ENCODE results near the gene ST6GALNAC1.

The ST6GALNAC1 gene

GRCh38 chr17:76682296-76682695, 38.7 kb upstream of the ST6GALNAC1 start:
- H3K27ac ChIP-seq, result no peak overlapping the region
- TF ChIP-seq, protein P1, sequence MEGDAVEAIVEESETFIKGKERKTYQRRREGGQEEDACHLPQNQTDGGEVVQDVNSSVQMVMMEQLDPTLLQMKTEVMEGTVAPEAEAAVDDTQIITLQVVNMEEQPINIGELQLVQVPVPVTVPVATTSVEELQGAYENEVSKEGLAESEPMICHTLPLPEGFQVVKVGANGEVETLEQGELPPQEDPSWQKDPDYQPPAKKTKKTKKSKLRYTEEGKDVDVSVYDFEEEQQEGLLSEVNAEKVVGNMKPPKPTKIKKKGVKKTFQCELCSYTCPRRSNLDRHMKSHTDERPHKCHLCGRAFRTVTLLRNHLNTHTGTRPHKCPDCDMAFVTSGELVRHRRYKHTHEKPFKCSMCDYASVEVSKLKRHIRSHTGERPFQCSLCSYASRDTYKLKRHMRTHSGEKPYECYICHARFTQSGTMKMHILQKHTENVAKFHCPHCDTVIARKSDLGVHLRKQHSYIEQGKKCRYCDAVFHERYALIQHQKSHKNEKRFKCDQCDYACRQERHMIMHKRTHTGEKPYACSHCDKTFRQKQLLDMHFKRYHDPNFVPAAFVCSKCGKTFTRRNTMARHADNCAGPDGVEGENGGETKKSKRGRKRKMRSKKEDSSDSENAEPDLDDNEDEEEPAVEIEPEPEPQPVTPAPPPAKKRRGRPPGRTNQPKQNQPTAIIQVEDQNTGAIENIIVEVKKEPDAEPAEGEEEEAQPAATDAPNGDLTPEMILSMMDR (IDR thresholded peaks at IDR 0.05), result no peak
- no peak for TF ChIP-seq ZFX (IDR thresholded peaks at IDR 0.05; ENCODE audit: borderline replicate concordance)

DNA sequence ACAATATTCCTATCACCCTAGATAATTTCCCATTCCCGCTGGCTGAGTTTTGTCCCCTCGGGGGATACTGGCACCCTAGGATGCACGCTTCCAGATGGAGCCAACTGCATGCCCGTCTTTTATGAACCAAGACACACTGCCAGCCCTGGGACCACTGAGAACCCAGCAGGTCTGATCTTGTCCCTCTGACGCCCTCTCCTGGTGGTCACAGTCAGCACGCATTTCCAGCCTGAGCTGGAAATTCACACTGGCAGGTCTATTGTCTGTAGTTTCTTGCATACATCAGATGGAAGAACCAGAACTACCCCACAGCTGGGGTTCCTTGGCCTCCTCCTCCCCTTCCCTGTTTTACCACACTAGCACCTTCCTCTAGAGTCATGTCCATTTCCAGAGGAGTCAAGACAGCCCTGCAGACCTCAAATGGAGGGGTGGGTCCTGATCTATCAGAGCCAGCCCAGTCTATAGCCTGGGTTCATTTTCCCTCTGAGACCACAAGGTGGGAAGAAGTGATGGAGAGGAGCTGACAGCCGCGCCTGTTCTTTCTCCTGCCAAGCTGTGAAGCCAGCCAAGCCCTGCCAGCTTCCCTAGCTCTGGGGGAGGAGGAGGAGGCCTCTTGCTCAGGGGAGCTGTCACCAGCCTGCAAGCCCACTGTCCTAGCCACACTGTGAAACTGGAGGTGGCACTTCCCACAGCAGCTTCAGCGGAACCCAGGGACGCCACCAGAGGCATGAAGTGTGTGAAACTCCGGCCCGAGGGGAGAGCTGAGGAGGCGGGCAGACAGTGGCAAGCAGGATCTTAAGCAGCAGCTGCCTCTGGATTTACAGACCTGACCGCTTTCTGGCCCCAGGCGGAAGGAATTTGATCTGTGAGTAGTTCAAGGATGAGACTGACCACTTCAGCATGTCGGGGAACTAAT, 37.9 kb upstream of the ST6GALNAC1 start:
- no peak for TF ChIP-seq ZFX (IDR thresholded peaks at IDR 0.05; ENCODE audit: borderline replicate concordance)
- TF ChIP-seq, protein P1 (IDR thresholded peaks at IDR 0.05), result peak; percentile 89
- no peak overlapping the region for H3K27ac ChIP-seq

DNA sequence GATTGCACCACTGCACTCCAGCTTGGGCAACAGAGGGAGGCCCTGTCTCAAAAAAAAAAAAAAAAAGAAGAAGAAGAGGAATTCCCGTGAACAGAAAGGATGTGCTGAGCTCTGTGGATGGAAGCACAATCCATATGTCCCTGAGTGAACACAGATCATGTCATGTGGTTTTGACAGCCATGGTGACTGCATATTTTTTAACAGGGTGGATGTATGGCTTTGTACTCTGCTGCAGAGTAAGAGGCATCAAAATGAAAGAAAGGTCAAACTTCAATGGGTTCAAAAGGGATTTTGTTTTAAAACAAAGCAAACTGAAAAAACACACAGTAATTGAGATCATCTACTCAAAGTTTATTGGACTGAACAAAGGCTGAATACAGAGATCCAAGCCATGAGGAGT, 35.7 kb upstream of the ST6GALNAC1 start:
- TF ChIP-seq, protein P1 (IDR thresholded peaks at IDR 0.05), result no peak
- H3K27ac ChIP-seq, result no peak overlapping the region

GRCh38 chr17:76678330-76678729, 34.8 kb upstream of the ST6GALNAC1 start:
- TF ChIP-seq, protein P1 (IDR thresholded peaks at IDR 0.05), result no peak
- TF ChIP-seq ZFX (IDR thresholded peaks at IDR 0.05; ENCODE audit: borderline replicate concordance), result no peak
- H3K27ac ChIP-seq, result no peak overlapping the region

GRCh38 chr17:76677406-76677805, 33.8 kb upstream of the ST6GALNAC1 start:
- TF ChIP-seq ZFX (IDR thresholded peaks at IDR 0.05; ENCODE audit: borderline replicate concordance), result no peak
- TF ChIP-seq, protein P1 (IDR thresholded peaks at IDR 0.05), result no peak
- H3K27ac ChIP-seq, result no peak overlapping the region

DNA sequence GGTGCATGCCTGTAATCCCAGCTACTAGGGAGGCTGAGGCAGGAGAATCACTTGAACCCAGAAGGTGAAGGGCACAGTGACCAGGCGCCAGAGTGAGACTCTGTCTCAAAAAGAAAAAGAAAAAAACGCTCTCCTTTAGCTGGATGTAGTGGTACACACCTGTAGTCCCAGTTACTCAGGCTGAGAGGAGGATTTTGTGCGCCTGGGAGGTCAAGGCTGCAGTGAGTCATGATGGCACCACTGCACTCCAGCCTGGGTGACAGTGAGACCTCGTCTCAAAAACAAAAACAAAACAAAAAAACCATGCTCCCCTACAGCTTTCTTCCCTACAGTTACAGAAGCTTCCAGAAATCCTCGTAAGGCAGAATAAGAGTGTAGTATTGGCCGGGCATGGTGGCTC, 33.1 kb upstream of the ST6GALNAC1 start:
- H3K27ac ChIP-seq, result no peak overlapping the region
- TF ChIP-seq, protein P1 (IDR thresholded peaks at IDR 0.05), result no peak
- no peak for TF ChIP-seq ZFX (IDR thresholded peaks at IDR 0.05; ENCODE audit: borderline replicate concordance)

- TF ChIP-seq, protein P1 (IDR thresholded peaks at IDR 0.05), result no peak
- no peak for TF ChIP-seq ZFX (IDR thresholded peaks at IDR 0.05; ENCODE audit: borderline replicate concordance)
Measured at GRCh38 chr17:76675648-76676047, 32.1 kb upstream of the ST6GALNAC1 start.

More at GRCh38 chr17:76675648-76676047, 32.1 kb upstream of the ST6GALNAC1 start:
- no peak overlapping the region for H3K27ac ChIP-seq
